ENCODE measurements around the gene MRFAP1L1.
"Not testable (repeated sequence)": the region's sequence is repeated elsewhere in the genome, so short reads cannot be mapped to it uniquely, and the experiment has no call there.

The MRFAP1L1 gene

DNA sequence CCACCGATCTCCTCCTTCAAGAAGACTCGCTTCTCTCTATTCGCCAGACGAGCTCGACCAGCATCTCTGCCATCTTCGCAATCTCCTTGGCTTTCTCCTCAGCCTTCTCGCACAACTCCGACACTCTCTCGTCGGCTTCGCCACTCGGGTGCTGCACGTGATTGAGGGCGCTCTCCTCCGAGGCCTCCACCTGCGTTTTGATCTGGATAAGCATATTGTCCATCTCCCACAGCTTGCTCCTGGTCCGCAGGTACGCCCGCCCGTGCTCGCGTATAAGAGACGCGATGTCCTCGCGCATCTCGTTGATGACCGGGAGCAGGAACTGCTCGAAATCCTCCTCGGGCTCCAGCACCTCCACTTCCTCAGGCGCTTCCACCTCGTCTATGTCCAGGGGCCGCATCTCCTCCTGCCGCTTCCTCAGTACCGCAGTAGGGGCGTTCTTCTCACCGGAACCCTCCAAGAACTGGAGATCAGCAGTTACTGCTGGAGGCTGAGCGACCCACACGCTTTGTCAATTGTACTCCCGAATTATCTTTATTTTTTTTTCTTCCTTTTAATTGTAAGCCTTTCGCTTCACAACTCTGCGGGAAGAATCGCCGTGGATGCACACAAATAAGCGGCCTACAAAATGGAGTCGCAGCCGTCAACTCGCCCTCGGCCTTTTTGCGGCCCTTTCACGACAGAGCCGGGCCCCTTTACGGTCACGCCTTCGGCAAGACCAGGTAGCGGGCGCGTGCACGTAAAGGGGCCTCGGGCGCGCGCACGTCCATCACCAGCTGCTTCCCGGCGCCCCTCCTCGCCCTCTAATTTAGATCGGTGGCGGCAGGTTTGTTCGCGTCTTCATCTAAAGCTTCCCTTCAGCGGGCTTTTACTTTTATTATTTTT is at the start of gene MRFAP1L1:
Gene MRFAP1L1, minus strand, starts transcription at position 636 of the 885 bp plus-strand sequence. Its CDS starts 236 bp downstream, at position 400.
- peak; percentile 91 for DNase-seq

DNA sequence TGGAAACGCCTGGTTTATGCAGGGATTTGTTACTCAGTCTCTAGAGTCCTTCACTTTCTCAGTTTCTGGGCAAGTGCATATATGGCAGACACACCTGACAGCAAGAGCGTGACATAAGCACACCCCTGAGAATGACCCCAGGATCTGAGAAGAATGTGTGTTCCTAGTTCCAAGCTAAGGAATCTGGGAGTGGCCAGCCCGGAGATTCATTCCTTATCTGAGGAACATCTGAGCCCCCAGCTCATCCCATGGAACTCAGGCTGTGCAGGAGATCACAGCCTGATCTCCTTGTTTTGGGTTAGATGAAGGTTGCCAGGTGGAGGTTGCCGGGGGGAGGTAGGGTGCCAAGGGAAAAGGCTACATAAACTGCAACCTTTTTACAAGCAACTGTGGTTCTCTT is 49.1 kb upstream of the MRFAP1L1 start:
- DNase-seq, result no peak

DNA sequence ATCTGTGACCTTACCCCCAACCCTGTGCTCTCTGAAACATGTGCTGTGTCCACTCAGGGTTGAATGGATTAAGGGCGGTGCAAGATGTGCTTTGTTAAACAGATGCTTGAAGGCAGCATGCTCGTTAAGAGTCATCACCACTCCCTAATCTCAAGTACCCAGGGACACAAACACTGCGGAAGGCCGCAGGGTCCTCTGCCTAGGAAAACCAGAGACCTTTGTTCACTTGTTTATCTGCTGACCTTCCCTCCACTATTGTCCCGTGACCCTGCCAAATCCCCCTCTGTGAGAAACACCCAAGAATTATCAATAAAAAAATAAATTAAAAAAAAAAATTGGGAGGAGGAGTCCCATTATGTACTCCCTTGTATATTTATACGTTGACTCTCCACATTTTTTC is 46.7 kb upstream of the MRFAP1L1 start:
- not testable (repeated sequence) for DNase-seq

DNA sequence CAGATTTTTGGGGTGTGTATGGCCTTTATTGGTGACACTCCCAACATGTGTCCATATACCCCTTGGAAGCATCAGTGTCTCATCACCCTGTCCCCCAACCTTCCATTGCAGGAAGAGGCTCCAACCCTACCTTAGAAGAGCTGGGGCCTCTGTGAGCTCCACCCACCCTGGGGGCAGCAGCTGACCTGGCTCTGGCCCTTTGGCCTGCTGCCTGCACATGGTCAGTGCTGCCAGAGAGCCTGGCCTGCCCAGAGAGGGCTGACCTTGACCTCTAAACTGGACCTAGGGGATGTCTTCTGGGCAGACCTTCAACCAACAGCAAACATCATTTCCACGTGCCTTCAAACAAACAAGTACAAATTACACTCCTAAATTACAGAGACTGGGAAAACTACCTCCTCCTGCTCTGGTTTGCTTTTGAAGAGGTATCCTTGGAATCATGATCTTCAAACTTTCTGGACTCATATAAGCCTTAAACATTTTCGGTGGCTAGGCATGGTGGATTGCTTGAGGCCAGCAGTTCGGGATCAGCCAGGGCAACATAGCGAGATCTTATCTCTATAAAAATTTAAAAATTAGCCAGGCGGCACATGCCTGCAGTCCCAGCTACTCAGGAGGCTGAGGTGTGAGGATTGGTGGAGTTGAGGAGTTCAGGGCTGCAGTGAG is 45.6 kb upstream of the MRFAP1L1 start:
- no peak for DNase-seq

DNA sequence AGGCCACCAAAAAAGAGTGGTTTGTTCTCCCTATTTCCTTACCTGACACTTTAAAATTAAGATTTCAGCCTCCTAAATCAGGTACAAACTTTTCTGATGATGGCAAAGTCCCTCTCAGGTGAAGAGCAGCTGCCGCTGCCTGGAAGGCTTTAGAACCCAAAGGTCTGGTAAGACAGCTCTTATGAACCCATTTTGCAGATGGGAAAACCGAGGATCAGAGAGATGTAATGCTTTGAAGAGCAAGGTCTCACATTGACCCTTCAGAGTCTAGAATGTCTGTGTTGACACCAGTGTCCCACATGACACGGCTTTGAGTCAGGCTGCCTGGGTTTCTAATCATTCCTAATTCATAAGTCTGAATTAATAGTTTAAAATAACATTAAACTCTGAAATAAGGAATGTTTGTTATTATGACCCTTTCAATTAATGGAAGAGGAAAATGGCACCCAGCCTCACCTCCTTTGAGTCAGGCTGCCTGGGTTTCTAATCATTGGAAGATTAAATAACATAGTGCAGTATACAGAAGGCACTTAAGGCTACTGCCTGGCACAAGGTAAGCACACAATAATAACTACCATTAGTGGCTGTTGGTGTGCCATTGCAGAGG is 44.9 kb upstream of the MRFAP1L1 start:
- DNase-seq, result no peak

DNA sequence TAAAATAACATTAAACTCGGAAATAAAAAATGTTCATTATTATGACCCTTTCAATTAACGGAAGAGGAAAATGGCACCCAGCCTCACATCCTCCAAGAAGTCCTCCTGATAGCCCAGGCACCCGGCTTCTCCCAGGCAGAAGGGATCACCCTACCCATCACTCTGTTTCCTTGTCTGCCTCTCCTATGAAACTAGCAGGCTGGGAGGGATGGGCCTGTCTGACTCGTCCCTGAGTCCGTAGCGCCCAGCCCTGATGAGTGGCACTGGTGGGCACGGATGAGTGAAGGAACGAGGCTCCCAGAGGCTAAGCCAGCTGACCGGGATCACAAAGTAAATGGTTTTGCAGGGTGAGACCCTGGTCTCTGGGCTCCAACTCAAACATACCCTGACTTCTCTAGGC is 44.2 kb upstream of the MRFAP1L1 start:
- no peak for DNase-seq

DNA sequence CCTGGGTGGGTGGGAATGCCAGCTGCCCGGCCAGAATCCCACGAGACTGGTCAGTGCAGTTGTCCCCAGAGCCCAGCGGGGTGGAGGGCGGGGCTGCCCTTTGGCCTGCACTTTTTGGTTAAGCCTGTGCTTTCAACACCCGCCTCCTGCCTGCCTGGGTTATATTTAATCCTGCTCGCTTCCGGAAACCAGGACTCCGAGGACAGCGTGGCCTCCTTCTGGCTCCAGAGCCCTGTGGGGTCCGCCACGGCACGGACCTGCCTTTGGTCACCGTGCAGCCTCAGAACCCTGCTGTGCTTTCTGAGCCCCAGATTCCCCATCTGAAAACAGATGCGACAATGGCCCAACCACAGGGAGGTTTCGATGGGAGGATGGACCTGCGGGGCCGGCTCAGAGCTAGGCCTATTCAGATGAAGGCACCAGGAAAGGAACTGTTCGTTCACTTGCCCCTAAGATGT is 43.5 kb upstream of the MRFAP1L1 start:
- DNase-seq, result no peak

DNA sequence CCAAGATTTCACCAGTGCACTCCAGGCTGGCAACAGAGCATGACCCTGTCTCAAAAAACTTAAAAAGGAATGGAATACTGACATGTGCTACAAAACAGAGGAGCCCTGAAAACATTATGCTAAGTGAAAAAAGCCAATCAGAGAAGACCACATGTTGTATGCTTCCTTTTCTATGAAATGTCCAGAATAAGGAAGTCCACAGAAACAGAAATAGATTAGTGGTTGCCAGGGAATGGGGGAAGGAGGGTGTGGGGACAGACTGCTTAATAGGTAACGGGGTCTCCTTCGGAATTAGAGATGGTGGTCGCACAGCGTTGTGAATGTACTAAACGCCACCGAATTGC is 42.8 kb upstream of the MRFAP1L1 start:
- DNase-seq, result no peak

DNA sequence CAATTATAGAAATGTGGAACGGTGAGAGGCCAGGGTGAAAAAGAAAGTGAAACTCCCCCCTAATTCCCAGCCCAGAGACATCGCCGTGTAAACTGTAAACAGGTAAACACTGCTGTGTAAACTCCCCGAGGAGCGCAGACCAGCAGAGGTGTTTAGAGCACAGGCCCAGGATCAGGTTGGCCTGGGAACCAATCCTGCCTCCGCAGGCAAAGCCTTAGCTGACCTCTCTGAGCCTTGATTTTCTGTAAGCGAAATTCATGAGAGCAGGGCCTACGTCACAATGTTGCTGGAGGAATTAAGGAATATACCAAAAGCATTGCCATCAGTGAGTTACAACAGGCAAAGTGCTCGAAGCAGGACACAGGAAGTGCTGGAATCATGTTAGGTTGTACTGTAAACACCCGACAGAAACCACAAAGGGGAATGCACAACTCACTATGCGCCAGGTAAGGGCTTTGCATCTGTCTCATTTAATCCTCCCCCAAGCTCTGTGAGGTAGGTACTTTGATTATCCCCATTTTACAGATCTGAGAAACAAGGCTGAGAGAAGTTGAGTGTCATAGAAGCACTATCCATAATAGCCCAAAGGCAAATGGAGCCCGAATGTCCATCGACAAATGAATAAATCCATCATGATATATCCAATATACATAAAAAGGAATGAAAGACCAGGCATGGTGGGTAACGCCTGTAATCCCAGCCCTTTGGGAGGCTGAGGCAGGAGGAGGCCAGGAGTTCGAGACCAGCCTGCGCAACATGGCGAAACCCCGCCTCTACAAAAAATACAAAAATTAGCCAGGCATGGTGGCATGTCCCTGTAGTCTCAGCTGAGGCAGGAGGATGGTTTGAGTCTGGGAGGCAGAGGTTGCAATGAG is 42.2 kb upstream of the MRFAP1L1 start:
- DNase-seq, result no peak

DNA sequence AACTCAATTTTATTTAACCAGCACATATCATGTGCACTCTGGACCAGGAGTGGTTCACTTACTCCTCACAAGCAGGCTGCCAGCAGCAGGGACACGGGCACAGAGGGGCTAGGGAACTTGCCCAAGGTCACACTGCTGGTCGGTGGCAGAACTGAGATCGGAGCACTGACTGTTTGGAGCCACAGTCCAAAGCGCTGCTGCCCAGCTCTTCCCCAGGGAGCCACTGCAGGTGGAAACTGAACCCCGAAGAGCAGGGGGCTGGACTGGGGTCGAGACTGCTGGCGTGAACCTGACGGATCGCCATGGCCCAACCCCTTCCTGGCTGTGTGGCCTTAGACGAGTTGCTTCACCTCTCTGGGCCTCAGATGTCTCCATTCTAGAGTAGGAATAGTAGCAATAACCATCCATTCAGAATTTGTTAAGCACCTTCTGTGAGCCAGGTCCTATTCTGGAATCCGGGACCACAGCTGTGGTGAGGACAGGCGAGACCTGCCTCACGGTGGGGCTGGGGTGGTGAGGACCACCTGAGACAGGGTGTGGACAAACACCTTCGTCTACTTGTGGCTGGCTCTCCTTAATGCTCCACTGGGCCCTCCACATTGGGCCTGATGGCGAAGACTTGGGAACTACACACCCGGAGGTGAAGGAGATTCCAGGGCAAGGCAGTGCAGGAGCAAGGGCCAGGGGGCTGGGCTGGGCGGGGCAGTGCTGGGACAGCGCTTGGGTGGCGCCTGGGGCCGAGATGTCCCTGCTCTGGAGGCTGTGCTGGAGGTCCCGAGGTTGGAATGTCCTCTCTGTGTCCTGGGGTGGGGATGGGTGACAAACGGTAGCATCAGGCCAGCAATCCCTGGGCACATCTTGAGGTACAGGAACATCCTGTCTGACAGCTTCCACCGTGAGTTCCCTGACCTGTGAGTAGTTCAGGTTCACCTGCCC is 40.9 kb upstream of the MRFAP1L1 start:
- DNase-seq, result no peak

DNA sequence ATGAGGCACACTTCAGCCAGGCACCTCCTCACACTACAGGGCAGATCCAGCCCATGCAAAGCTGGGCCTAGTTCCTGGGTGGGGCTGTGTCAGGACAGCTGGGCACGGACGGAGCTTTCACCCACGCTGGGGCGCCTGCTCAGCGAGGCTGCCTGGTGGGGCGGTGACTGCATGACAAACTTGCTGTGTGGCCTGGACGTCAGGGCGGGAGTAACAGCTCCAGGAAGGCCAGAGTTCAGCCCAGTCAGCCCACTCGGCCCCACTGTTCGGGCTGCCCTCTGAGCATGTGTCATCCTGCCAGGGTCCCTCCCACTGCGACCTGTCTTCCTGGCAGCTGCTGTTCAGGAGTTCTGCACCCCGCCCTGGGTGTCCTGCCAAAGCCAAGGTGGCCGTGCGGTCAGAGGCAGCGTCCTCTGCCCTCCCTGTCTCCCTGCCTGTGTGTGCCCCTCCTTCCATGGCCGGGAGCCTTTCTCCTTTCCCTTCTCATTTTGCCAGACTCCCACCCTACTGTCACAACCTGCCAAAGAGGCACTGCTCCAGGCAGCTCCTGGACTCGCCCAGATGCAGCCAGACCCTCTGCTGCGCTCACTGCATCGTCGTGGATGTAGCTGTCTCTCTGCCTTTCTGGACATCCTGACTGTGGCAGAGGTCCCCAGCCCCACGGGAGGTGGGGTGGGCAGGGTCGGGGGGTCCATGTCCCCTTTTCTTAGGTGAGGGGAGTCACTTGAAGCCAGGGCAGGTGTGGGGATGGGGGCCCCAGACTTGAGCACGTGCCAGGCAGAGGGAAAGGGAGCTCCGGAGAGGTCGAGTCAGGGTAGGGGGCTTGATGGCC is 39.9 kb upstream of the MRFAP1L1 start:
- DNase-seq, result no peak

DNA sequence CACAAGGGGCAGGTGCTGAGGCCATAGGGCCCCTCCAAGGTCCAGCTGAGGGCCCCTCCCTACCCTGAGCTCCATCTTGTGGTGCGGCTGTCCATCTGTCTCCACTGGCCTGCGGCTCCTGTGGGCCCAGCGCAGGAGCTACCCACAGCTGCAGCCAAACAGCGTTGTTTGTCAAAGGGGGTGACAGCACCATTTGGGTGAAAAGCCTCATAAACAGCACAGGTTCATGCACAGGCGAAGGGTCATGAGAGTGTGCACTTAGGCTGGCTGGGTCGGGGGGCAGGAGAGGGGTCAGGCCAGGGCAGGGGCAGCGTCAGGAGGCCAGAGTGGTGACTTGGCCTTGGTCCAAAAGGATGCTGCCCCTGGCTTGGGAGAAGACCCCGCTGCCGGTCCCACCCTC is 38.6 kb upstream of the MRFAP1L1 start:
- no peak for DNase-seq

DNA sequence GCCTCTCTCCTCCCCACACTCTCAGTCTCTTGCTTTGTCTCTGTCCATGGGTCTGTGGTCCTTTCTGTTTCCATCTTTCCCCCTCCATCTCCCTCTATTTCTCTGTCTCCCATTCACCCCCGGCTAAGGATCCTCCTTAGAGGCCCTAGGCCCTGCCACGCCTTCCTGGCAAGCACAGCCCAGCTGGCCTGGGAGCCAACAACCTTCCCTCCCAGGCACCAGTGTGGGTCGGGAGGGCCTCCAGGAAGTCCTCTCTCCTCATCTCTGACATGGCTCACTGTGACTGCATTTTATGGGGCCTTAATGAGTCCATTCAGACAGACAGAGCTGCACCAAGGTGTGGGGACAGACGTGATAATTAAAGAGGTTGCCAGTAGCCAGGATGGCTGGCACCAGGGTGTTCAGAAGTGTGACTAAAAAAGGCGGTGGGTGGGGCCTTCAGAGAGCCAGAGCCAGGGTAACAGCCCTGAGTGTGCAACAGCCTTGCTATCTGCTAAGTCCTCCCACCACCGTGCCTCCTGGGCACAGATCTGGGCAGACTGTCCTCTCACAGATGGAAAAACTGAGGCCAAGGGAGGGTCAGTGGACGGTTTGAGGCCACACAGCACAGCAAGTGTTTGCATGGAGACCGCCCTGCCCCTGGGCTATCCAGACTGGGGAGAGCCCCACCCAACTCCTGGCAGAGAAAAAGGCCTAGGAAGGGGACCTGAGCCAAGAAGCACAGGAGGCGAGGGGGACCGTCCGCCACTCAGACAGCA is 37.8 kb upstream of the MRFAP1L1 start:
- no peak for DNase-seq

DNA sequence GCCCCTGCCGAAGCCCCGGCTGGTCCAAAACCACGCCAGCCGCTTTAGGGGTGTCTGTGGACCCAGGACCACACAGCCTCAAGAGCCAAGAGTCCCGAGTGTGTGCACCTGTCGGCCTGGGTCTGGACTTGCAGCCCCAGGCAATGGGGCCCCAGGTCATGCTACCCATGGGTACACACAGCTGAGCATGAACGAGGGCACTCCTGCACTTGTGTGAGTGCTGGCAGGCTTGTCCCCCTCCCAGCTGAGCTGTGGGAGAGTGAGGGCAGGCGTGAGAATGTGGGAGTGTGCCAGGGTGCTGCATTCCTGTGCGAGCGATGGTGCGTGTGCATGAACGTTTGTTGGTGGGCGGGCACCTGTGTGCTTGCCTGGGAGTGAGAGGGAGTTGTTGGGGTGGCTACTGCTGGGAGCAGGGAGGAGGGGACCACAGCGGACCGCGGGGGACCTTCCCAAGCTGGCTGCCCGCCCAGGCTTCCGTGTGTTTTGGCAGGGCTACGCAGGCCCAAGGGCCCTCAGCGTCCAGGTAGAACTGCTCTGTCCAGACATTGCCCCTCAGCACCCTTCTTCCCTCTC is 37.1 kb upstream of the MRFAP1L1 start:
- no peak for DNase-seq

DNA sequence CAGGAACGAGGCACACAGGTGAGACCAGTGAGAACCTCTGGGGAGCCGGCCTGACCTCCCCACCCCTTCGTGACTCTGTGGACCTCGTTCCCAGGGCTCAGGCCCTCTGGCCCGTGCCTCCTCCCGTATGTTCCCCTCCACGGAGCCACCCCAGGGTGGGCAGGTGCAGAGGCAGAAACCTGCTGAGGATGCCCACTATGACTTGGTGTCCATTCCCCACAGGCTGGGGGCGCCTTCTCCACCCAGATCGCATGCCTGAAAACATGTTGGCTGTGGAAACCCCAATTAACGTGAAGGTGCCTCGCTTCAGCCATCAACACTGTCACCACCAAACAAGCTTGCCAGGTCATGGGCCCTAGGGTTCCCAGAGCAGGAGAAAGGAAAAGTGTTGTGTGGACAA is 33.3 kb upstream of the MRFAP1L1 start:
- no peak for DNase-seq

DNA sequence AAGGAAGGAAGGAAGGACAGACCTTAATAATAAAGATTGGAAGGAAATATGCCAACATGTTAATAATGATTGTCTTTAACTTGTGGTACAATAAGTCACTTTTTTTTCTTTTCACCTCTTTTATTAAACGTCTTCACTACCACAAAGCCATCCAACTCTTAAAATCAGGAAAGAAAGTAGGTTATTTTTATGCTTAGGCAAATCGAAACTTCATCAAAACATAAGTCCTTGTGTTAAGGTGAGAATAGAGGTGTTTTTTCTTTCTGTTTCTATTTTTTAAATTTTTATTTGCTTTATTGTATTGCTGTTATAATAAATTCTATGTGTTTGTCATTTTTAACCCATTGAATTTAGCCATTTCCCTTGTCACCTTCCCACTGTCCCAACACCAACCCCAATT is 32.8 kb upstream of the MRFAP1L1 start:
- no peak for DNase-seq

DNA sequence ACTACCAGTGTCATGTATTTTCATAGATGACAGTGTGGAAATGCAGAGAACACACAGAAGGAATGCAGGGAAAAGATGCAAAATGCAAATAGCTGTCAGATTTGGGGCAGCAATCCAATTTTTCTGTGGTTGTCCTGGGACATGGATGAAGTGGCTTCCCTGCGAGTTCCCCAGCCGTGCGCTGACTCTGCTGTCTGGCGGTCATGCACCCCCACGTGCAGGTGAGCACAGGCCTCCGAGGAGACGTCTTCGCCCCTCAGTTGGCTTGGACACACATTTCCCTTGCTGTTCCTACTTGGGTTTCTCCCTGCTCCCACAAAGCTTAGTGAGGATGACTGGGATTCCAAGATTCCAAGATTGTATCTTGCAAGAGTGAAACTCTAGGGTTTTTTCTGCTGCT is 30.7 kb upstream of the MRFAP1L1 start:
- DNase-seq, result no peak

DNA sequence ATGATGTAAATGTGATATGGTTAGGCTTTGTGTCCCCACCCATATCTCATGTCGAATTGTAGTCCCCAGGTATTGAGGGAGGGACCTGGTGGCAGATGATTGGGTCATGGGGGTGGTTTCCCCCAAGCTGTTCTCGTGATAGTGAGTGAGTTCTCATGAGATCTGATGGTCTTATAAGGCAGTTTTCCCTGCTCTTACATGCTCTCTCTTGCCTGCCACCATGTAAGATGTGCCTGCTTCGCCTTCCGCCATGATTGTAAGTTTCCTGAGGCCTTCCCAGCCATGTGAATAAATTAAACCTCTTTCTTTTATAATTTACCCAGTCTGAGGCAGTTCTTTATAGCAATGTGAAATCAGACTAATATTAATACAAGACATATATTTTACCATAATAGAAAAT is 30.3 kb upstream of the MRFAP1L1 start:
- DNase-seq, result no peak

DNA sequence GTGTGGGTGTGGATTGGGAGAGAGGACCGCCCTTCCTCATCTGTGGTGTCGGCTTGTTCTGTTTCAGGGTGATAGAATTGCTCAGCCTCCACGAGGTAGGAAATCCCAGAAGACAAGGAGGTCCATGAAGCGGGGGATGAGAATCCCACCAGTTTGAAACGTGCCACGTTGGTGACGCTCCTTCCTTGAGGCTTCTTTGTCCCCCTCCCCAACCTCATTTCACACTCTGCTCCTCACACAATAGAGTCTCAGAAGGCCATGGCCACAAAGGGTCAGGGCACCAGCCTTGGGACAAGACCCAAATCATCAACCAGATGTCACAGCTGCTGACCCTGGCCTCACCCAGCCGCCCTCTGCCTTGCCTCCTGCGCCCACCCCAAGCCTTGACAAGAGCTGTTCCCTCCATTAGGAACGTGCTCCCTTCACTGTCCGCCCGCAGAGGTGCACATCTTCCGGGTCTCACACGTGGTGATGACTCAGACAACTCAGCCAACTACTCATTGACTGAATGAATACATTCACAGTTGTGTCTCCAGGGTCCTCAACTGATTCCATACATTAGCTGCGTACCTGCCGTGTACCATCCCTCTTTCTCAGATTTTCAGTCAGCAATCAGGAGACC is 24.6 kb upstream of the MRFAP1L1 start:
- DNase-seq, result no peak

Measured in NCI-H748 treated with DMSO at 0.1 percent for 48 hours (cell line).